ENCODE data around the gene HDAC8.

GRCh38 chrX:72371405-72371804 lies 201.2 kb downstream of the HDAC8 start:
- TF ChIP-seq CTCF (IDR thresholded peaks at IDR 0.05) (no peak), BCL3 (IDR thresholded peaks at IDR 0.05) (no peak), RNF2 (IDR thresholded peaks at IDR 0.05; ENCODE audit: borderline replicate concordance, low read depth) (no peak), SREBF2 (IDR thresholded peaks at IDR 0.05) (no peak), RARB (CRISPR knock-in tag; IDR thresholded peaks at IDR 0.05) (no peak), POLR2A (IDR thresholded peaks at IDR 0.05; ENCODE audit: low read length) (no peak), ESRRA (IDR thresholded peaks at IDR 0.05; ENCODE audit: borderline replicate concordance, low read length) (no peak), EP300 (IDR thresholded peaks at IDR 0.05) (no peak), RAD21 (conservative IDR thresholded peaks at IDR 0.05 in 1 of 2, IDR thresholded peaks at IDR 0.05 in 1 of 2) (no peak), ZNF302 (CRISPR knock-in tag; IDR thresholded peaks at IDR 0.05) (no peak), CEBPB (IDR thresholded peaks at IDR 0.05) (no peak)

Measured in A549 (cell line).